ENCODE results near the gene OCEL1. TPM values are rescaled to one million over a fixed set of nuclear protein-coding genes. Genes with fewer than 3 reads are reported as not detected.

OCEL1 gene
- total RNA-seq, 1 experiment from 2014 or later: 25.7 TPM

DNA sequence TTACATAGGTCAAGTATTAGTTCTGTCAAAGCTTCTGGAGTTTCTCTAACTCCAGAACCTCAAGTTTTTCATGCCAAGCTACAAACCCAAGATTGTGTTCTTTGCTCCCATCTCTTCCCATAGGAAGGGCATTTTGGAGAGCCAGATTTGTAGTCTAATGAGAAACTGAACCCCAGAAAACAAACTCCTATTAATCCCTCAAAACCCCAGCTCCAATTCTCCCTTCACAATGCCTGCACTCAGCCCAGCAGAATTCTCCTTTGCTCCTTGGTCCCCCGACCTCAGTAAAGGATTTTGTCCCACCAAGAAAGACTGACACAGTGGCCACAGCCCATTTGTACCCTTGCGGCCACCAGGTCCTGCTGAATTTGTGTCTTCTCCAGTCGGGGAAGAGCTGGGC, 30.1 kb downstream of the OCEL1 start:
- H3K18ac ChIP-seq (ENCODE audit: insufficient read length, low read depth, low read length): no peak overlapping the region
- WGBS (ENCODE audit: extremely low coverage, insufficient read length, low lambda C conversion rate): no CpG with 5 or more reads among the region's 3 CpGs
- H3K14ac ChIP-seq (ENCODE audit: insufficient read depth, low read length): no peak overlapping the region
- no peaks in the 10 kb centered on the region for H3K27me3 ChIP-seq (ENCODE audit: insufficient read depth, low read length)
- H3K23ac ChIP-seq (ENCODE audit: insufficient read length, low read depth, low read length): no peak overlapping the region
- H3K4ac ChIP-seq (ENCODE audit: low read depth, low read length): no peak overlapping the region
- H3K9ac ChIP-seq (ENCODE audit: extremely low read depth, insufficient read length, low read length): no peak overlapping the region
- H3K4me1 ChIP-seq (ENCODE audit: insufficient read depth, low read length): no peaks in the 10 kb centered on the region
- no peaks in the 10 kb centered on the region for H3K23me2 ChIP-seq (ENCODE audit: insufficient read length, low read depth, low read length, poor library complexity, severe bottlenecking)
- H2AFZ ChIP-seq (ENCODE audit: low read length): no peak overlapping the region
- TF ChIP-seq, protein P1, sequence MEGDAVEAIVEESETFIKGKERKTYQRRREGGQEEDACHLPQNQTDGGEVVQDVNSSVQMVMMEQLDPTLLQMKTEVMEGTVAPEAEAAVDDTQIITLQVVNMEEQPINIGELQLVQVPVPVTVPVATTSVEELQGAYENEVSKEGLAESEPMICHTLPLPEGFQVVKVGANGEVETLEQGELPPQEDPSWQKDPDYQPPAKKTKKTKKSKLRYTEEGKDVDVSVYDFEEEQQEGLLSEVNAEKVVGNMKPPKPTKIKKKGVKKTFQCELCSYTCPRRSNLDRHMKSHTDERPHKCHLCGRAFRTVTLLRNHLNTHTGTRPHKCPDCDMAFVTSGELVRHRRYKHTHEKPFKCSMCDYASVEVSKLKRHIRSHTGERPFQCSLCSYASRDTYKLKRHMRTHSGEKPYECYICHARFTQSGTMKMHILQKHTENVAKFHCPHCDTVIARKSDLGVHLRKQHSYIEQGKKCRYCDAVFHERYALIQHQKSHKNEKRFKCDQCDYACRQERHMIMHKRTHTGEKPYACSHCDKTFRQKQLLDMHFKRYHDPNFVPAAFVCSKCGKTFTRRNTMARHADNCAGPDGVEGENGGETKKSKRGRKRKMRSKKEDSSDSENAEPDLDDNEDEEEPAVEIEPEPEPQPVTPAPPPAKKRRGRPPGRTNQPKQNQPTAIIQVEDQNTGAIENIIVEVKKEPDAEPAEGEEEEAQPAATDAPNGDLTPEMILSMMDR (conservative IDR thresholded peaks at IDR 0.05): no peak
- no peak overlapping the region for H3K27ac Mint-ChIP-seq
- no peaks in the 10 kb centered on the region for H3K79me1 ChIP-seq (ENCODE audit: insufficient read depth, low read depth, low read length, poor library complexity, severe bottlenecking)
- no peak overlapping the region for H2BK20ac ChIP-seq (ENCODE audit: low read depth, low read length, poor library complexity, severe bottlenecking)
- peaks cover 3 to 6% of the 10 kb centered on the region in 2 experiments for H3K4me1 Mint-ChIP-seq
- H3K27me3 Mint-ChIP-seq (ENCODE audit: low read depth): no peaks in the 10 kb centered on the region
- no peak overlapping the region for H3K4me3 Mint-ChIP-seq
- H4K20me1 ChIP-seq (ENCODE audit: control insufficient read depth, insufficient read depth, insufficient read length): no peaks in the 10 kb centered on the region
- no peak overlapping the region for H3T11ph ChIP-seq (ENCODE audit: low read length)
- no peak for DNase-seq
- no peak overlapping the region for H4K91ac ChIP-seq (ENCODE audit: insufficient read length, low read depth, low read length)
- no peak overlapping the region for H4K8ac ChIP-seq (replicated peaks; ENCODE audit: insufficient read length, low read depth, low read length)
- H3K9me3 Mint-ChIP-seq: no peaks in the 10 kb centered on the region
- no peak overlapping the region for H3K27ac ChIP-seq (ENCODE audit: insufficient read length, low read depth, low read length)
- no peak overlapping the region for H2AK5ac ChIP-seq (ENCODE audit: insufficient read length, low read length)
- H2BK120ac ChIP-seq (ENCODE audit: low read depth, low read length, poor library complexity, severe bottlenecking): no peak overlapping the region
- peaks cover 0 to 24% (median 2%) of the 10 kb centered on the region in 3 experiments; a peak in 4 of 7 replicates for H3K36me3 Mint-ChIP-seq (ENCODE audit: insufficient read depth in 1 of 3, low read depth in 3 of 3)
- H2BK15ac ChIP-seq (ENCODE audit: low read depth, low read length): no peak overlapping the region
- no peak overlapping the region for H3K4me2 ChIP-seq (ENCODE audit: insufficient read depth, insufficient read length, low read length)
- no peak overlapping the region for H2BK12ac ChIP-seq (ENCODE audit: insufficient read length, low read depth, low read length)
- H3K9me3 ChIP-seq (ENCODE audit: control insufficient read depth, low read depth, low read length): peaks cover 13% of the 10 kb centered on the region
- H4K5ac ChIP-seq (ENCODE audit: insufficient read length, low read depth, low read length): no peak overlapping the region
- H2BK5ac ChIP-seq (ENCODE audit: insufficient read length, low read length): no peak overlapping the region
- no peaks in the 10 kb centered on the region for H3K79me2 ChIP-seq (ENCODE audit: insufficient read depth, low read length)
- H3K56ac ChIP-seq (ENCODE audit: insufficient read length, low read depth, low read length): no peak overlapping the region

All from H9 (cell line).